PFSK-1 (cell line): ENCODE results near the gene AFAP1L2.

Source experiments
- FOXP2 ChIP-seq: optimal IDR thresholded peaks from 2 replicates; pipeline ENCODE3; 2011; ENCODE audit warnings: borderline replicate concordance, control low read depth, inconsistent platforms; ENCODE audit not compliant: insufficient read depth; ENCODE audit errors: extremely low read length, extremely low read depth
- POLR2AphosphoS5 ChIP-seq: IDR thresholded peaks from 2 replicates; pipeline ENCODE4 v1.6.1; 2012; ENCODE audit warnings: low read depth, mild to moderate bottlenecking, control low read depth, low read length, moderate library complexity
- REST ChIP-seq, 2 experiments: IDR thresholded peaks; 2 replicates each; pipeline versions ENCODE4 v1.6.1 to v1.8.0; 2011 to 2012; ENCODE audit warnings: low read depth in 2 of 2, low read length in 2 of 2, control low read depth in 1 of 2, inconsistent platforms in 1 of 2, mild to moderate bottlenecking in 1 of 2, moderate library complexity in 1 of 2; ENCODE audit not compliant: insufficient read depth in 1 of 2
- SIN3A ChIP-seq: IDR thresholded peaks from 2 replicates; pipeline ENCODE4 v1.6.1; 2012; ENCODE audit warnings: mild to moderate bottlenecking, low read length, moderate library complexity, borderline replicate concordance; ENCODE audit not compliant: insufficient read depth
- TAF1 ChIP-seq: IDR thresholded peaks from 2 replicates; pipeline ENCODE4 v1.6.1; 2012; ENCODE audit warnings: low read length, control low read depth, borderline replicate concordance; ENCODE audit not compliant: insufficient read depth

The AFAP1L2 gene

GRCh38 chr10:114306116-114306973 lies 98.0 kb downstream of the AFAP1L2 start:
- no peak for TF ChIP-seq REST (IDR thresholded peaks at IDR 0.05; ENCODE audit: insufficient read depth in 1 of 2, low read depth in 2 of 2, low read length in 2 of 2)
- no peak for TF ChIP-seq POLR2AphosphoS5
- no peak for TF ChIP-seq FOXP2
- TF ChIP-seq SIN3A = no peak
- no peak for TF ChIP-seq TAF1

- no peak for TF ChIP-seq SIN3A
- no peak for TF ChIP-seq POLR2AphosphoS5
- no peak for TF ChIP-seq REST (IDR thresholded peaks at IDR 0.05; ENCODE audit: insufficient read depth in 1 of 2, low read depth in 2 of 2, low read length in 2 of 2)
- no peak for TF ChIP-seq TAF1
- no peak for TF ChIP-seq FOXP2
Measured at GRCh38 chr10:114305521-114305925, 98.8 kb downstream of the AFAP1L2 start.

GRCh38 chr10:114304571-114305421 lies 99.5 kb downstream of the AFAP1L2 start:
- TF ChIP-seq TAF1 (no peak), REST (IDR thresholded peaks at IDR 0.05; ENCODE audit: insufficient read depth in 1 of 2, low read depth in 2 of 2, low read length in 2 of 2) (no peak), SIN3A (no peak), FOXP2 (no peak), POLR2AphosphoS5 (no peak)

- TF ChIP-seq POLR2AphosphoS5 (no peak), REST (IDR thresholded peaks at IDR 0.05; ENCODE audit: insufficient read depth in 1 of 2, low read depth in 2 of 2, low read length in 2 of 2) (no peak), FOXP2 (no peak), TAF1 (no peak), SIN3A (no peak)
Measured at GRCh38 chr10:114304017-114304570, 100.2 kb downstream of the AFAP1L2 start.
